C4-2B (cell line): ENCODE results near the gene VCP.

Source experiments
- ZFX ChIP-seq: fragments of 450-650 bp; IDR thresholded peaks from 2 replicates; pipeline ENCODE4 v1.6.1; 2017
- TF ChIP-seq, protein P1 (sequence below): fragments of 450-650 bp; conservative IDR thresholded peaks from 2 replicates; pipeline ENCODE4 v1.5.1; 2017; ENCODE audit warnings: mild to moderate bottlenecking

DNA sequence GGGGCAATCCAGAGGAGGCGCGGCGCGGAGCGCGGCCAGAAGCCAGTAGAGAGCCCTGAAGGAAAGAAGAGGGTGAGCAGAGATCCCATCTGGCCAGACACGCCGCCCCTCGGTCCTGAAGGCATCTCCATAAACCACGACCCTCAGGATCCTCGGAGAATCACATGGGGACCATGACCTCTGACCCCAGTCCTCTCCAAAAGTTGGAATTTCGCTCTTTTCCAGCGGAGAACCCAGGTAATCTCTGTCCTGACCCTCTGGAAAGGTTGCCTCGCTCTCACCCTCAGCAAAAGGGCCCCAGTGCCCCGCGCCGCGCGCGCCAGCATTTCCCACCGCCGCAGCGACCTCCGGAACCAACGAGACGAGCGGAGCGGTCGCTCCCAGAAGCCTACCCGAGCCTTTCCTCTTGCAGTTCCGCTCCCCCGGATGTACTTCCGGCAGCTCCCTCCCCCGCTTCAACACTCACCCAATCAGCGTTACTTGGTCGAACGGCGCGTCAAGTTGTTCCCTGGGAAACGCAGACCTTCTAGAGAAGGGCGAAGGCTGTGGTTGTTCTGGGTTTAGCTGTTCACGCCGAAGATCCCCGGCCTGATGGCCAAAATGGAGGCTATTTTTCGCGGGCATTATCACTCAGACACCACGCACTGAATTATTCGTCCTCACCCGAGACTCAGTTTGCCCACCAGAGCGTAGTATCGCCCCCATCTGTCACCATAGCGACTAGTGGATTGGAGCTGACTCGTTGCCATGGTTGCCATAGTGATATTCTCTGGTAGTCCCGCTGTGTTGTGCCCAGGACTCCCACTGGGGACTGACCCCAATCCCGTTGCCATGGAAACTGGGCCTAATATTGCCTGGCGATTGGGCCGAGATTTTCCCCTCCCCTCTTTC is 30.6 kb upstream of the VCP start, which contains the start of gene STOML2:
- TF ChIP-seq, protein P1, sequence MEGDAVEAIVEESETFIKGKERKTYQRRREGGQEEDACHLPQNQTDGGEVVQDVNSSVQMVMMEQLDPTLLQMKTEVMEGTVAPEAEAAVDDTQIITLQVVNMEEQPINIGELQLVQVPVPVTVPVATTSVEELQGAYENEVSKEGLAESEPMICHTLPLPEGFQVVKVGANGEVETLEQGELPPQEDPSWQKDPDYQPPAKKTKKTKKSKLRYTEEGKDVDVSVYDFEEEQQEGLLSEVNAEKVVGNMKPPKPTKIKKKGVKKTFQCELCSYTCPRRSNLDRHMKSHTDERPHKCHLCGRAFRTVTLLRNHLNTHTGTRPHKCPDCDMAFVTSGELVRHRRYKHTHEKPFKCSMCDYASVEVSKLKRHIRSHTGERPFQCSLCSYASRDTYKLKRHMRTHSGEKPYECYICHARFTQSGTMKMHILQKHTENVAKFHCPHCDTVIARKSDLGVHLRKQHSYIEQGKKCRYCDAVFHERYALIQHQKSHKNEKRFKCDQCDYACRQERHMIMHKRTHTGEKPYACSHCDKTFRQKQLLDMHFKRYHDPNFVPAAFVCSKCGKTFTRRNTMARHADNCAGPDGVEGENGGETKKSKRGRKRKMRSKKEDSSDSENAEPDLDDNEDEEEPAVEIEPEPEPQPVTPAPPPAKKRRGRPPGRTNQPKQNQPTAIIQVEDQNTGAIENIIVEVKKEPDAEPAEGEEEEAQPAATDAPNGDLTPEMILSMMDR = no peak
- peak; percentile 71; the same call in 1 of the 2 replicates for TF ChIP-seq ZFX
